Activated T-helper 2 cell treated with anti-CD3 and anti-CD28 coated beads, Interferon-gamma antibody, Interleukin-2, Interleukin-4, amounts not matched to agents 10 μg/mL and 5 μg/mL and 100 μg/mL, durations not matched to agents 14 hours and 24 hours and 36 hours (primary cell): ENCODE results near the gene TMEM203. TPM values are rescaled to one million over a fixed set of nuclear protein-coding genes. Genes with fewer than 3 reads are reported as not detected.

Experiments used
- DNase-seq: peaks from one replicate; pipeline ENCODE4 v3.0.0; 2021; ENCODE audit warnings: low spot score
- H3K27ac Mint-ChIP-seq: one replicate; pipeline ENCODE4 v1.8.0; 2021; ENCODE audit warnings: mixed read lengths
- H3K27me3 Mint-ChIP-seq: one replicate; pipeline ENCODE4 v1.8.0; 2021; ENCODE audit warnings: low read depth, mixed read lengths
- H3K36me3 Mint-ChIP-seq: one replicate; pipeline ENCODE4 v1.8.0; 2021; ENCODE audit warnings: low read depth, mixed read lengths
- H3K4me1 Mint-ChIP-seq: one replicate; pipeline ENCODE4 v1.8.0; 2021; ENCODE audit warnings: low read depth, mixed read lengths
- H3K4me3 Mint-ChIP-seq: one replicate; pipeline ENCODE4 v1.8.0; 2021; ENCODE audit warnings: low read depth, mild to moderate bottlenecking, moderate library complexity, mixed read lengths
- H3K9me3 Mint-ChIP-seq: one replicate; pipeline ENCODE4 v1.8.0; 2021; ENCODE audit warnings: mixed read lengths
- intact Hi-C: fragments of 100-400 bp; cut with micrococcal nuclease; formaldehyde crosslinking; loops from one replicate; pipeline ENCODE4 v1.15.1; 2023
- total RNA-seq: library from RNA; stranded (reverse); gene quantifications from 2 replicates; pipeline ENCODE4 v1.2.3, GENCODE V29; 2022

The TMEM203 gene, protein sequence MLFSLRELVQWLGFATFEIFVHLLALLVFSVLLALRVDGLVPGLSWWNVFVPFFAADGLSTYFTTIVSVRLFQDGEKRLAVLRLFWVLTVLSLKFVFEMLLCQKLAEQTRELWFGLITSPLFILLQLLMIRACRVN
- total RNA-seq: 34.9 and 35.0 TPM in 2 replicates

DNA sequence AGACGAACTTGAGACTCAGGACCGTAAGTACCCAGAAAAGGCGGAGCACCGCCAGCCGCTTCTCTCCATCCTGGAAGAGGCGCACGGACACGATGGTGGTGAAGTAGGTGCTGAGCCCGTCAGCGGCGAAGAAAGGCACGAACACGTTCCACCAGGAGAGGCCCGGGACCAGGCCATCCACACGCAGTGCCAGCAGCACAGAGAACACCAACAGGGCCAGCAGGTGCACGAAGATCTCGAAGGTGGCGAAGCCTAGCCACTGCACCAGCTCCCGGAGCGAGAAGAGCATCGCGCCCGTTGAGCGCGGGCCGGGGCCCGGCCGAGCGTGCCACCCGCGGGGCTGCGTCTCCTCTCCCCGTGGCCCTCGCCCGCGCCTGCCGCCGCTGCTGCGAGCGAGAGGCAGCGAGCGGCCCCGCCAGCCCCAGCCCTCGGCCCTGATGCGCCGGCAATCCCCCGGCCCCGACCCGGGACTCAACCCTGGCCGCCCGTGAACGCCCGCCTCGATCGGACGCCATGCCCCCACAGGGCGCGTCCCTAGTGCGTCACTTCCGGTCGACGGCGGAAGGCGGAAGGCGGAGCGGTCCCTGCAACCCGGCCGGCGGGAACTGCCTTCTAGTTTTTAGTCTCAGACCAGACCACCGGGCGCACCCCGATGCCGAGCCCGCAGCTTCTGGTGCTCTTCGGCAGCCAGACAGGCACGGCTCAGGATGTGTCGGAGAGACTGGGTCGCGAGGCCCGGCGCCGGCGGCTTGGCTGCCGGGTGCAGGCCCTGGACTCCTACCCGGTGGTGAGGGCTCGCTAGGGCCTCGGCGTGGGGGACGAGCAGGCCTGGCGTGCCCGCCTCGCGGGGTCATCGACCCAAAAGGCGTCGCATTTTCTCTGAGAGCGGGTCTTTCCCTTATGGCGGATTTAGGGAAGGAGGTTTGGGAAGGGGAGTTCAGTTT, at the start of gene TMEM203, which contains the start of gene NDOR1:
TSS of gene TMEM203 (minus strand) at position 523 of the 944 bp plus-strand sequence. CDS start at position 289, 234 bp downstream.
TSS of gene NDOR1 (plus strand) at position 575 of the 944 bp plus-strand sequence. CDS start at position 653, 78 bp downstream.
- Mint-ChIP-seq H3K4me3 (peak within 1 kb of the TSS; percentile 93), H3K36me3 (peaks cover 31% of the 10 kb centered on the region), H3K9me3 (no peaks in the 10 kb centered on the region), H3K27me3 (no peaks in the 10 kb centered on the region), H3K27ac (peak within 1 kb of the TSS; percentile 87), H3K4me1 (peaks cover 32% of the 10 kb centered on the region)
- intact Hi-C loops: loop anchor here (1.0 kb wide), 1 partner anchor 17 kb away; the partner anchor contains the start of genes ANAPC2 and SSNA1
- peak; percentile 91 for DNase-seq

DNA sequence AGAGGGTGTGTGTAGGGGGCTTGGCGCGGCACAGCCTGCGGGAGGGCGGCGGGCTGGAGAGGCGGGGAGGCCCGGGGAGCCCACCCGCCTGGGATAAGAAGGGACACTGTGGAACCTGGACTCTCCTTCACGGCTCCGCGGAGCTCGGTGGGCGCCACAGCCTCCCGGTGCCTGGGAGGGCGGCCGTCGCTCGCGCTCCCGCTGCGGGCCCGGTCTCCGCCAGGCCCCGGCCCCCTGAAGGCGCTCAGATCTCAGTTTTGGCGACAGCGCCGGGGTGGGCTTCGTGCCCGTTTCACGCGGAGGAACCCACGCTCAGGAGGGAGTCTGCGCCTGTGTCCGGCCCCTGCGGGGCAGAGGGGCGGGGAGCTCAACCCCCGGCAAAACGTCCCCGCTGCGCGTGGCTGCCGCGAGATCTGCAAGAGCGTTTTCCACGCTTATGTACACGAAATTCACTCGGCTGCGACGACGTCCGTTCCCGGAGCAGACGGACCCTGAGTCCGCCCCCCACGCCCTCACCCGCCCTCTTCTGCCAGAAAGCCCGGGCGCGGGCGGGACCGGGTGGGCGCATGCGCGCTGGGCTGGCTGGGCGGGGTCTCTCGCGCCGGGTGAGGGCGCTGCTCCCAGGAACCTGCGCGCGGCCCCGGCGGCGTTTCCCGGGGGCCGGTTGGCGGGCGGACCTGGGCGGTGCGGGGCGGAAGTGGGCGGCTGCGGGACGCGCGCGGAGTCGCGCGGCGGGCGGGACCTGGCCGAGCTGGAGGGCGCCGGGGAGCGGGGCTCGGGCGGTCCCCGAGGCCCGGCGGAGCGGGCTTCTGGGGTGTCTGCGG, 49.4 kb upstream of the TMEM203 start, which contains the start of gene NELFB:
TSS of gene NELFB (plus strand) at position 704 of the 824 bp plus-strand sequence.
- Mint-ChIP-seq H3K9me3 (no peaks in the 10 kb centered on the region), H3K27ac (peak within 1 kb of the TSS; percentile 73), H3K36me3 (peaks cover 24% of the 10 kb centered on the region), H3K27me3 (no peaks in the 10 kb centered on the region), H3K4me3 (peak within 1 kb of the TSS; percentile 85), H3K4me1 (peaks cover 13% of the 10 kb centered on the region)
- peak; percentile 95 for DNase-seq
- intact Hi-C loops: loop anchor here (1.0 kb wide), 1 partner anchor 14 kb away; the partner anchor contains the start of gene TUBB4B

DNA sequence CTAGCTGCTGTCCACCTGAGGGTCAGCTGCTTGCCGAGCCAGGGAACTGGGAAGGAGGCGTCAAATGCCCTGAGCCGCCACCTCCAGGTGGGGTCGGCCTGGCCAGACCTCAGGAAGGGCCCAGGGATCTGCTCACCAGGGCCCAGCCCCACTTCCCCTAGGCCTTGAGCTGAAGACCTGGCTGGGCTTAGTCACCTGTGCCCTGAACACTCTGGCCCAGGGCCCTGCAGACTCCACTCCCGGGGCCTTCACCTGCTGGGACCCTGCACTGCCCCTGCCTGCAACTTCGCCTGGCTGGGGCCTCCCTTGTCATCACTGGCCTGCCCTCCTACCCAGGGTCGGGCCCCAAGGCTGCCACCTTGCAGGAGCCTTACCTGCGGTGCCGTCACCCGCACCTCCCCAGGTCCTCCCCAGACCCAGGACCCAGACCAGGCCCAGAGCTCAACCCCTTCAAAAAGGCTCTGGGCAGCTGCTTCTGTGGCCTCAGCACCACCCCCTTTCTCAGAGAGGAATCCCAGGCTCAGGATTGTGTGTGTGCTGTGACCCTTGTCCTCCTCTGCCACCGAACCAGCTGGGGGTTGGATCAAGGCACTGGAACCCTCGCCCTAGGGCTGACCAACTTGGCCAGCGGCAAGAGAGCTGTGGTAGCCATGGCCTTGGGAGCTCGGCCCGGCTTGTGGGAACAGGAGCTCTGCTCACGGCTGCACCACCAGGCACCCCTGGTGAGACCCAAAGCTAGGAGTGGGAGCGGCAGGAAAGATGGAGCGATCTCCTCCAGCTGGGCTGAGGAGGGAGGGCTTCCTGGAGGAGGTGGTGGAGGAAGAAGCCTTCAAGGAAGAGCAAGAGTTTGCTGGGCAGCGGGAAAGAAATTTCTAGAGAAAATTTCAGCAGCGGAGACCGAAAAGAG, 48.5 kb upstream of the TMEM203 start:
- intact Hi-C loops: no loop called here
- DNase-seq: no peak
- Mint-ChIP-seq H3K27me3 (no peaks in the 10 kb centered on the region), H3K27ac (peak overlapping the region; percentile 73), H3K4me1 (peaks cover 13% of the 10 kb centered on the region), H3K4me3 (peak overlapping the region; percentile 85), H3K36me3 (peaks cover 19% of the 10 kb centered on the region), H3K9me3 (no peaks in the 10 kb centered on the region)

DNA sequence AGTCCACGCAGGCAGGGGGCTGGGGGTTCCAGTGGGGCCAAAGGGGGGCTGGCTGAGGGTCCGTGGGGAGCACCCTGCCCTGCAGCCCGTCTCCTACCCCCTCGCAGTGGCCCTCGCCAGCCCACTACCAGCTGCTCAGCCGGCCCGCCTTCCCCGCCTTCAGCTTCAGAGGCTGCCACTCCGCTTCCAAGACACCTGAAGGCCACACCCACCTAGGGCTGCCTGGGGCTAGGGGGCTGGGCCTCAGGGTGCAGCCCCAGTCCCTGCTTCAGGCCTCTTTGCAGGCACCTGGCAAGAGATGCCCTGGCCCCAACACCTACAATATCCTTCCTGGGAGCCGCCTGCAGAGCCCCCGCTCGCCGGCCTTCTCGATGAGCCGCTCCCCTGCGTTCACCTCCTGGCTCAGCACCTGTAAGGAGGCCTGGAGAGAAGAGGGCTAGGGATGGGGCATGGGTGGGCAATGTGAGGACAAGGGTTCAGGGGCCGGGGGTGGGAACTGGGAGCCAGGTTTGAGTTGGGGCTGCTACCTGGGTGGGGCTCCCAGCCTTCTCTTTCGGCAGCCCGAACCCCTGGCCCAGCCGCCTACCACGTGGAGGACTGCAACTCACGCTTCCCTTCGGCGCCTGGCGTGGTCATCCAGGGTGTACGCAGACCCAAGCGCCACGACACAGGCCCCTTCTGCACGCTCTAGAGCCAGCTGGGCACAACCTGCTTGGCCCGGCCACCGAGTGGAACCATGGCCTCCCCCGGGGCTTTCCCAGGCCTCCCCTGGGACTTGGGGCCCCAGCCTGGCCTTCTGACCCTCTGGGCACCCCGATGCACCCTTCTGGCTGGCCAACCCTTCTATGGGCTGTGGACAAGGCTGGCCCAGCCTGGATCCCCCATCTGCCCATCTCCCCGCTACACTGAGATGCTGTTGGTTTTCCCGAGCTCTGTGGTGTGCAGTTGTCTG, 47.4 kb upstream of the TMEM203 start:
- H3K27me3 Mint-ChIP-seq: no peaks in the 10 kb centered on the region
- no peaks in the 10 kb centered on the region for H3K9me3 Mint-ChIP-seq
- H3K27ac Mint-ChIP-seq: no peak overlapping the region
- H3K36me3 Mint-ChIP-seq: peaks cover 14% of the 10 kb centered on the region
- no peak overlapping the region for H3K4me3 Mint-ChIP-seq
- H3K4me1 Mint-ChIP-seq: peaks cover 13% of the 10 kb centered on the region
- intact Hi-C loops: no loop called here
- DNase-seq: no peak

DNA sequence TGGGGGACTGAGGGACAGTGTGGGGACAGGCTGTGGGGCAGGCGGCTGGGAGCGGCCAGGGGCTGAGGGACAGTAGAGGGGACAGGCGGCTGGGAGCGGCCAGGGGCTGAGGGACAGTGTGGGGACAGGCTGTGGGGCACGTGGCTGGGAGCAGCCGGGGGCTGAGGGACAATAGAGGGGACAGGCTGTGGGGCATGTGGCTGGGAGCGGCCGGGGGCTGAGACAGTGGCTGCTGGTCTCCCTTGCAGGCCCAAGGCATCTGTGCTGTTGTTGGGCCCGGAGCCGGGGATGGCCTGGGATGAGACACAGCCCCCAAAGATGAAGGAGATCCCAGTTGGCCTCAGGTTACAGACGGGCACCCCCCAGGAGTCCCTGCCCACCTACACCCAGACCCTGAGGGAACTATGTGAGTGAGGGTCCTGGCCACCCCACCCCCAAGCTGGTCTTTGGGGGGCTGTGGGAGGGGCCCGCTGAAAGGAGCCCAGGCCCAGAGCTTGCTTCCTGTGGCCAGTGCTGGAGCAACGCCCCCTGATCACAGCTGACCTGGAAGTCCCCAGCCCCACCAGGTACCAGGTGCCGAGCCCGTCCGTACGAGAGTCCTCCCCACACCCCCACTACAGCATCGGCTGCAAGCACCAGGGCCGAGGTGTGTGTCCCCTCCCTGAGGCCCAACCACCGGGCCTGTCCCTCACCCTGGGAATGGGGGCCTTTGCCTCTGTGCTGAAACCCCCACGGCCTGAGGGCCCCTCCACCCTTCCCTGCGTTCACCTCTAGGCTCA, 46.2 kb upstream of the TMEM203 start:
- Mint-ChIP-seq H3K27ac (no peak overlapping the region), H3K4me1 (peaks cover 11% of the 10 kb centered on the region), H3K27me3 (no peaks in the 10 kb centered on the region), H3K36me3 (peaks cover 9% of the 10 kb centered on the region), H3K9me3 (no peaks in the 10 kb centered on the region), H3K4me3 (no peak overlapping the region)
- DNase-seq: no peak
- intact Hi-C loops: no loop called here

DNA sequence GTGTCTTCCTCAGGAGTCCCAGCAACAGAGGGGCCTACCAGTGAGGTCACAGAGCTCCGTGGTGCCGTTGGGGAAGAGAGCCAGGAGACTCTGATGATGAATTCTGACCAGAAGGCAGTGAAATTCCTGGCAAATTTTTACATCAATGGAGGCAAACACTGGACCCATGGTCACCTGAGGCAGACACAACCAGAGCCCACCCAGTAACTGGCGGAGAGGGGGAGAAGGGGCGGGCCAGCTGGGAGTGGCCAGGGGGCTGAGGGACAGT, 45.7 kb upstream of the TMEM203 start, which contains the start of gene STPG3:
TSS of gene STPG3 (plus strand) at position 93 of the 268 bp plus-strand sequence. CDS start at position 94, 1 bp downstream.
- DNase-seq: no peak
- H3K9me3 Mint-ChIP-seq: no peaks in the 10 kb centered on the region
- no peak within 1 kb of the TSS for H3K4me3 Mint-ChIP-seq
- no peaks in the 10 kb centered on the region for H3K27me3 Mint-ChIP-seq
- H3K4me1 Mint-ChIP-seq: peaks cover 7% of the 10 kb centered on the region
- H3K36me3 Mint-ChIP-seq: peaks cover 6% of the 10 kb centered on the region
- H3K27ac Mint-ChIP-seq: no peak within 1 kb of the TSS
- intact Hi-C loops: no loop called here

DNA sequence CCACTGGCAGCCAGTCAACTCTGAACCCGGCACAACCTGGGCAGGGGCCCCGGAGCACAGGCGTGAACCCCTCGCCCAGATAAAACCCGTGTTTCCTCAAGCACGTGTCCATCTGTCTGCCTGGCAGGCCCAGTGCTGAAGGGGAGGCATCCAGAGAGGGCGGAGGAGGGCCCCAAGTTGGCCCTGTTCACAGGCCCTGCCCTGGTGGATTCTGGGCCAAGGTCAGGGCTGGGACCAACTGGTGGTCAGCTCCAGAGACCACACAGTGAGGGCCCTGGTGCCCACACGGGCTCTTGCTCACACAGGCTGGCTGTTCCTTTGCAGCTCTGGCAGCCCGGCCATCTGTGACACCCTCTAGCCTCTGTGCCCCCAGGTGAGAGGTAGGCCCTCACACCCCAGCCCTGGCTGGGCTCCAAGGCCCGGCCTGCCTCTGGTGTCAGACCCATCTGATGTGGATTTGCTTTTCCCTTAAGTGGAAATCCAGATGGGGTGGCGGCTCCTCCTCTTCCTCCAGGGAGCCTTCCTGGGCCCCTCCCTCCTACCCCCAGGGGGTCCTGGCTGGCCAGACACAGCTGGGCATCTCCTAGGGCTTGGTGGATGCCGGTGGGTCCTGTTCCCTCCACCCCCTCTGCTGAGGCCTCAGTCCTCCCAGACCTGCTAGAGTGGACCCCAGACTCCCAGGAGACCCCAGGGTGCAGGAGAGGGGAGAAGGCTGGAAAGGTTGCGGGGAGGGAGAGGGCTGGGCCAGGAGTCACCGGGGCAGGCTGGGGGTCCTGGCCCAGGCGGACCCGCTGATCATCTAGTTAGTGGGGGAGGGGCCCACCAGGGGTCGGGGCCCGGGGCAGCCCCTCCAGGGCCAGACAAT, 45.1 kb upstream of the TMEM203 start:
- DNase-seq: no peak
- Mint-ChIP-seq H3K9me3 (no peaks in the 10 kb centered on the region), H3K4me1 (peaks cover 5% of the 10 kb centered on the region), H3K27ac (no peak overlapping the region), H3K27me3 (no peaks in the 10 kb centered on the region), H3K36me3 (peaks cover 3% of the 10 kb centered on the region), H3K4me3 (no peak overlapping the region)
- intact Hi-C loops: no loop called here

DNA sequence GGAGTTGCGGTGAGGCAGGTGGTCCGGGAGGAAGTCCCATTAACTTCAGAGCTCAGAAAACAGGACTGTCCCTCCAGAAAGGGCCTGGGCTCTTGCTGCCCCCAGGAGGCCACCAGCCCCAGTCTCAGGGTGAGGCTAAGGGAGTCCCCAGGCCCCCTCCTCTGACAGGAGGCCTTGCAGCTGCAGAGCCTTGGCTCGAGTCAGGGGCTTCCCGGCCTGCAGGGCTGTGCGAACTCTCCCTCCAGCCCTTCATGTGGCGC, 42.4 kb upstream of the TMEM203 start:
- Mint-ChIP-seq H3K4me1 (peaks cover 3% of the 10 kb centered on the region), H3K27me3 (no peaks in the 10 kb centered on the region), H3K4me3 (no peak overlapping the region), H3K27ac (no peak overlapping the region), H3K9me3 (no peaks in the 10 kb centered on the region), H3K36me3 (peaks cover 12% of the 10 kb centered on the region)
- DNase-seq: no peak
- intact Hi-C loops: no loop called here

DNA sequence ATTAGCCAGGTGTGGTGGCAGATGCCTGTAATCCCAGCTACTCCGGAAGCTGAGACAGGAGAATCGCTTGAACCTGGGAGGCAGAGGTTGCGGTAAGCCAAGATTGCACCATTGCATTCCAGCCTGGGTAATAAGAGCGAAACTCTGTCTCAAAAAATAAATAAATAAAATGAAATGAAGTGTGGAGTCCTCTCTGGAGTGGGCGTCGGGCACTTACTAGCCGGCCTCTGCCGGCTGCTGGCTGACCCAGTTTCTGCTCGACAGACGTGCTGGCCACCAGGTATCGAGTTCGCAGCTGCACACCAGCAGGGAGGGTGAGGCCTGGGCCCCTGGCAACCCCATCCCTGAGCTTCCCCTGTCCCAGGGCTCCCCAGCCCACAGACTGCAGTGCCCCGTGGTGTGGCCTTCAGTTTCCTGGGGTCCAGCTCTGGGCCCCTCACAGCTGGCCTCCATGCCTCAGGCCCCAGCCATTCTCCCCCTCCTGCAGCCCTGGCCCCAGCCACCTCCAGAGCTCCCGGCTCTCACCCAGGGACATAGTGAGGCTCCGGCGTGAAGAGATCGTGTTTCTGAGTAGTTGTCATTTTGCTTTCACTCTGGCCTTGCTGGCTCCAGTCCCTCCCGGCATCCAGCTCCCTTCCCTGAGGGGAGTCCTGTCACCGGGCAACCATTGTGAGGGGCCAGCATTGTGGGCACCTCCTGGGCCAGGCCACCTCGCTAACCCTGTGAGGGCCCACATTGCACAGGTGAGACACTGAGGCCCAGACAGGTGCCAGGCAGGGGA, 41.9 kb upstream of the TMEM203 start:
- H3K4me1 Mint-ChIP-seq: peaks cover 9% of the 10 kb centered on the region
- H3K27me3 Mint-ChIP-seq: no peaks in the 10 kb centered on the region
- peaks cover 18% of the 10 kb centered on the region for H3K36me3 Mint-ChIP-seq
- no peaks in the 10 kb centered on the region for H3K9me3 Mint-ChIP-seq
- no peak for DNase-seq
- intact Hi-C loops: no loop called here
- no peak overlapping the region for H3K27ac Mint-ChIP-seq
- no peak overlapping the region for H3K4me3 Mint-ChIP-seq
